Measurements from ENCODE around the gene SYCP2L. TPM values are rescaled to one million over a fixed set of nuclear protein-coding genes. Genes with fewer than 3 reads are reported as not detected.

The SYCP2L gene
- total and polyA plus RNA-seq, 2 of the 8 experiments (the other 6 are each of a cell fraction or from before 2014, with no cell fraction given): 1.7 to 4.2 TPM

DNA sequence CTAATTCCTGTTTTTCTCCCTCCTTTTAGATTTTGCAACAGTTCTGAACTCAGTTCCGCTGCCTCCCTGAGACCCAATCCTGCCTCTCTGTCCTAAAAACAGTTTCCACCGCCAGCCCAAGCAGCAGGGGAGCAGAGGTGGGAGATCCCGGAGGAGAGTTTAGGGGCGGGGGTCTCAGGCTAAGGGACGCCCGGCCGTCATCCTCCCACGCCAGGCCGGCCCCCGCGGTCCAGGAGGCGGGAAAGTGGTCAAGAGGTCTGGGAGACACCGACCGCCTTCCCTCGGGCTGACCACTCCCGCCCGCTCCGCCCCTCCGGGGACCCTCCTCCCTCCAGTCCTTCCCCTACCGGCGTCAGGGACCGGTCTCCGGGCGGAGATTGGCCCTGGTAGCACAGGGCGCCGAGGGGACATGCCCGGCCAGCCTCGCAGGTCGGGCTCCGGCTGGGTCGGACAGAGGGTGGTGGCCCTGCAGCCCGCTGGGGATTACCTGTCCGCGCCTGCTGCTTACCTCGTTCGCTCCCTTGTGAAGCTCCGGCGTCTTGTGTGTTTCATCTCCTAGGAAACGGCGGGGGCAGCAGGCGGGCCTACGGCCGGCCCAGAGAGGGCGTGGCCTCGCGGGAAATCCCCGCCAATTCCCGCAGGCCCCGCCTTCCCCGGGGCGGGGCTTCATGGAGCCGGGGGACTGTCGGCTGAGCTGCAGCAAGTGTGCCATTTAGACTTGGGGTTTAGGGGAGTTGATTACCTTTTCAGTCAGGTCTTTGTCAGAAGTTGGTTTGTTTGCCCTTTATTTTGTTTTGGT lies 48.7 kb upstream of the SYCP2L start, which contains the start of gene MAK (continued):
- TF ChIP-seq CBX5 (IDR thresholded peaks at IDR 0.05; ENCODE audit: low read depth, low read length) (no peak), BACH1 (IDR thresholded peaks at IDR 0.05; ENCODE audit: low read length) (no peak), SIN3A (conservative IDR thresholded peaks at IDR 0.05 in 1 of 2, IDR thresholded peaks at IDR 0.05 in 1 of 2; ENCODE audit: low read depth in 1 of 2, low read length in 2 of 2) (peak; percentile 64 to 83; a peak in 2 of 4 replicates), EGR1 (IDR thresholded peaks at IDR 0.05; ENCODE audit: borderline replicate concordance, low read depth, low read length) (no peak)
